GM19240 (cell line): ENCODE results near the gene OR2AT4.
"Not testable (repeated sequence)": the region's sequence is repeated elsewhere in the genome, so short reads cannot be mapped to it uniquely, and the experiment has no call there.

Experiments used
- DNase-seq: peaks from one replicate; pipeline ENCODE4 v3.0.0; 2011; ENCODE audit warnings: low spot score; ENCODE audit not compliant: insufficient read length

The OR2AT4 gene

GRCh38 chr11:75103380-75104026 is 6.8 kb upstream of the OR2AT4 start:
- DNase-seq: no peak

- no peak for DNase-seq
Observed at GRCh38 chr11:75101424-75102128, 4.9 kb upstream of the OR2AT4 start.

- DNase-seq: peak; percentile 34
Observed at GRCh38 chr11:75100314-75100713, 3.6 kb upstream of the OR2AT4 start.

GRCh38 chr11:75099635-75100034 is 3.0 kb upstream of the OR2AT4 start:
- DNase-seq: no peak

- not testable (repeated sequence) for DNase-seq
Observed at GRCh38 chr11:75098835-75099439, 2.3 kb upstream of the OR2AT4 start.

- DNase-seq: not testable (repeated sequence)
Observed at GRCh38 chr11:75098181-75098580, 1.5 kb upstream of the OR2AT4 start.

- DNase-seq: no peak
Observed at GRCh38 chr11:75097173-75097557, 489 bp upstream of the OR2AT4 start.

GRCh38 chr11:75094382-75094781 is 2.3 kb downstream of the OR2AT4 start:
- DNase-seq: not testable (repeated sequence)

GRCh38 chr11:75090671-75091177 is 6.0 kb downstream of the OR2AT4 start:
- DNase-seq: no peak

- no peak for DNase-seq
Observed at GRCh38 chr11:75087319-75088305, 9.1 kb downstream of the OR2AT4 start.

GRCh38 chr11:75084883-75085282 is 11.8 kb downstream of the OR2AT4 start:
- DNase-seq: no peak

GRCh38 chr11:75083217-75083605 is 13.5 kb downstream of the OR2AT4 start:
- DNase-seq: no peak

GRCh38 chr11:75082601-75083216 is 14.0 kb downstream of the OR2AT4 start:
- DNase-seq: no peak

GRCh38 chr11:75079546-75079945 is 17.1 kb downstream of the OR2AT4 start:
- DNase-seq: no peak

GRCh38 chr11:75078233-75078632 is 18.4 kb downstream of the OR2AT4 start:
- no peak for DNase-seq

- DNase-seq: no peak
Observed at GRCh38 chr11:75077316-75077715, 19.4 kb downstream of the OR2AT4 start.

GRCh38 chr11:75076671-75077070 is 20.0 kb downstream of the OR2AT4 start:
- no peak for DNase-seq

GRCh38 chr11:75073459-75074190 is 23.1 kb downstream of the OR2AT4 start:
- DNase-seq: no peak

GRCh38 chr11:75072582-75072981 is 24.1 kb downstream of the OR2AT4 start:
- DNase-seq: no peak

GRCh38 chr11:75069473-75069872 is 27.2 kb downstream of the OR2AT4 start:
- DNase-seq: peak; percentile 11
